ENCODE data around the gene CD52.

- TF ChIP-seq CTCF (conservative IDR thresholded peaks at IDR 0.05; ENCODE audit: low read depth, low read length) (no peak), EZH2 (IDR thresholded peaks at IDR 0.05; ENCODE audit: borderline replicate concordance, low read depth, low read length, poor library complexity, severe bottlenecking) (no peak)
Measured at GRCh38 chr1:26367441-26367840, 49.7 kb downstream of the CD52 start.

All from A673 (cell line).